Forelimb muscle (tissue), 1 donor: Measurements from ENCODE around the gene CNTF. TPM values are rescaled to one million over a fixed set of nuclear protein-coding genes. Genes with fewer than 3 reads are reported as not detected.

Source experiments
- DNase-seq: peaks from one replicate; pipeline ENCODE4 v3.0.0-alpha.2; 2013; ENCODE audit warnings: low read depth
- polyA plus RNA-seq: library from polyadenylated mRNA; unstranded; fragments of 120-200 nt; gene quantifications from one replicate; pipeline ENCODE4 v1.2.1, GENCODE V29; 2013; ENCODE audit not compliant: insufficient read length

Gene CNTF
- polyA plus RNA-seq, 1 donor, result 0.71 TPM

GRCh38 chr11:58606930-58607714 lies 15.3 kb upstream of the CNTF start:
- no peak for DNase-seq

DNA sequence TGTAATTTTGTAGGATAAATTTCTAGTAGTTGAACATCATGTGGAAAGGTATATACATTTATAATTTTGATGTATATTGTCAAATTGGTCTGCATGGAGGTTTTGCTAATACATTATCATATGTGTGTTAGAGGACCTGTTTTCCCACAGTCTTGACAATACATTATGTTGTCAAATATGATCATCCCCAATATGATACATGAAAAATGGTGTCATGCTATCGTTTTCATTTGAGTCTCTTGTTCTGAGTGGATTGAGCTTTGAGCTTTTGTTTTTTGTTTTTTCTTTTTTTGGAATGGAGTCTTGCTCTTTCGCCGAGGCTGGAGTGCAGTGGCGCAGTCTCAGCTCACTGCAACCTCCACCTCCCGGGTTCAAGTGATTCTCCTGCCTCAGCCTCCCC lies 14.1 kb upstream of the CNTF start:
- DNase-seq, result no peak

DNA sequence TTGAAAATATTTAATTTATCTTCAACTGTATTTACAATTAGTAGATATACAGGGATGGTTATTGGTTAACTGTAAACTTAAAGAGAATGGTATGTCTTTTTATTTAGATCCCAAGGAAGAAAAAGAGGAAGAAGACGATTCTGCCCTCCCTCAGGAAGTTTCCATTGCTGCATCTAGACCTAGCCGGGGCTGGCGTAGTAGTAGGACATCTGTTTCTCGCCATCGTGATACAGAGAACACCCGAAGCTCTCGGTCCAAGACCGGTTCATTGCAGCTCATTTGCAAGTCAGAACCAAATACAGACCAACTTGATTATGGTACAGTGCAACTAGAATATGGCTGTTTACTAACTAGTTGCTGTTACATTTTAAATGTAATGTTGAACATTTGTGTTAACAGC lies 12.7 kb upstream of the CNTF start:
- no peak for DNase-seq

DNA sequence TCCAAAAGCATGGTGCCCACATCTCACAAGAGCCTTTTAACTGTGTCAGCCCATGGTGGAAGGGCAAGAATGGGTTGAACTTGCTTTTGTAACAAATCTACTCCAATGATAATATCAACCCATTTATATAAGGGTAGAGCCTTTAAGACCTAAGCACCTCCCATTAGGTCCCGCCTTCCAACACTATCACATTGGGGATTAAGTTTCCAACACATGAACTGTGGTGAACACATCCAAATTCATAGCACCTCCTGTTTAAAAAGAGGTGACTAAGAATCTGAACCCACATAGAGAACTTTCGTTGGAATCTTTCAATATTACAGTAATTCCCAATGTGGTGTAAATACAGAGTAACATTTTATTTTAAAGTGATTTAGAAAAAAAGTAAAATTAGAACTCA lies 9.2 kb upstream of the CNTF start:
- no peak for DNase-seq

DNA sequence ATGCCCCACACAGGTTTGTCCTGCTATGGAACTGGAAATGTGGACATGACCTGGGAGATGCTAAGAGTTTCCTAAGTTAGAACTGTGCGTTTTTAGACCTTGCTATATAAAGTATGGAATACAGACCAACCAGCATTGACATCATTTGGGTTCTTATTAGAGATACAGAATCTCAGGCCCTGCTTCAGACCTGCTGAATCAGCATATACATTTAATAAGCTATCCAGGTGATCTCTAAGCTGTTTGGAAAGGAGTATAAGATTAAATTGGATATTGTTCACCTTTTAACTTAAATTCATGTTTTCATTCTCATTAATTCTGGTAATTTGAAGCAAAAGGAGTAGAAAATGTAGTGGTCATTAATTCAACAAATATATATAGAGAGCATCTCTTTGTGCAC lies 6.9 kb upstream of the CNTF start:
- DNase-seq, result no peak

GRCh38 chr11:58616594-58616993 lies 5.9 kb upstream of the CNTF start:
- DNase-seq, result no peak

- no peak for DNase-seq
Observed at GRCh38 chr11:58617976-58618557, 4.4 kb upstream of the CNTF start.

DNA sequence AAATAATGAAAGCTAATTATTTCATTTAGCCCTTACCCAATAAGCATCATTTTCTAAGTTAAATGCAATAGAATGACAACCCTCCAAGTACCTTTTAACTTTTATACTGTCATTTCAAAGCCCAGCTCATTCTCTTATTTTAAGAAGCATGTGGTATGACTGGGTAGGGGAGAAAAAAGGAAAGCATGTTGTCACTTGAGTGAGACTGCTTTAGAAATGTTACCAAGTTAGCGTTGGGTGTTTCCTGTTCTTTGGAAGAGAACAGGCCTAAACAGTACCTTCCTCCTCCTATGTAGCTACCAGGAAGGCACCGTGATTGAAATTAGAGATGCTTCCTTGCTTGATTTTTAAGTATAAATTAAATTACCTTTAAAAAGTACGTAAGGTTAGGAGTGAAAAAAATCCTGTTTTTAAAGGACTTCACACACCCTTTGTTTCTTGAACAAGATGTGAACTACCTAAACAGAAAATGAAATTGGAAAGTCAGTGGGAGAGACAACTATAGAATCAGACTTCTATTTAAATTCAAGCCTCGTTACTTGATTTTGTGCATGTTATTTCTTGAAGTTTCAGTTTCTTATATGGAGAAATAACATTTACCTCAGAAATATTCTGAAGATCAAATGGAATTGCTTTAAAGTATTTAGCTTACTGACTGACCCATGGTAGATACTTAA lies 741 bp upstream of the CNTF start:
- no peak for DNase-seq

GRCh38 chr11:58625086-58625485 lies 2.6 kb downstream of the CNTF start:
- no peak for DNase-seq

DNA sequence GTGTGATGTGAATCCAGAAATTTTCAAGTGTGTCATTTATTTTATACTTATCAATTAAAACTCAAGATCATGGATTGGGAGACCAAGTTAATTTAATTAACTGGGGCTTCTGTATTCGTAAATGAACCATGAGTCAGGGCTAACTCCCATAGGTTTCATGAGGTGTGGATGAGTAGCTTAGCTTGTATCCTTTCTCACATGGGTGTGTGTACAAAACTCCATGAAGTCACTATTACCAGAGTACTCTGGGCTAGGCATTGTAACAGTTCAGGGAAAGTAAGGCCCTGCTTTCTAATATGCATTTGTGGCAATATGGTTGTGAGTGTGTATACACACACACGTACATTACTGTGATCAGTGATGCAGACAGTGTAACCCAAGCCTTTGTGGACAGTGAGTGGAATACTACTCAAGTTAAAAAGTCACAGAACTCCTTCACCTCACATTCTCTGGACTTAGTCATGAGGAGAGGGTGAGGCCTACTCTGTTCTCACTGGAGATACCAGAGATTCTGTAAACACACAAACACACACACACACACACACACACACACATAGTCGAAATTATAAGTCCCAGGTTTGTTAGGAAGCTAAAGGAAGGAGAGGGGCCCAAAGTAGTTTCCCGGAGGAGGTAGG lies 3.5 kb downstream of the CNTF start:
- DNase-seq, result no peak

- DNase-seq, result no peak
Observed at GRCh38 chr11:58626934-58627483, 4.5 kb downstream of the CNTF start.

DNA sequence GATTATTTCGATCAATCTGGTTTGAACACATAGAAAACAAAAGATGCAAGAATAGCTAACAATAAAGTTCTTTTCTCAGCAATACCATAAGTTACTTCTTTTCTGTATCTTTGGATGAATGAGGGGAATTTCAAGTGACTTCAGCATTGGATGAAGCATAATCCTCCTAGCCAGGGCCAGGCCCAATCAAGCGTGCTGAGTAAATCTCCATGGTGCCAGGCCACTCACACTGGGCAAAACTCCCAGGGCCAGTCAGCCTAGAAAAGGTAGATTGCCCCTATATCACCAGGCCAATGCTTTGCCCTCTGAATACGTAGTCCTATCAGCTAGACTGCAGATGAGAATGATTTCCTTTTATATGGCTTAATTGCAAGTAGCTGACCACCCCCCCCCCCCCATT lies 6.0 kb downstream of the CNTF start:
- no peak for DNase-seq

- no peak for DNase-seq
Observed at GRCh38 chr11:58629857-58630256, 7.4 kb downstream of the CNTF start.

GRCh38 chr11:58631378-58631777 lies 8.9 kb downstream of the CNTF start:
- DNase-seq, result no peak

DNA sequence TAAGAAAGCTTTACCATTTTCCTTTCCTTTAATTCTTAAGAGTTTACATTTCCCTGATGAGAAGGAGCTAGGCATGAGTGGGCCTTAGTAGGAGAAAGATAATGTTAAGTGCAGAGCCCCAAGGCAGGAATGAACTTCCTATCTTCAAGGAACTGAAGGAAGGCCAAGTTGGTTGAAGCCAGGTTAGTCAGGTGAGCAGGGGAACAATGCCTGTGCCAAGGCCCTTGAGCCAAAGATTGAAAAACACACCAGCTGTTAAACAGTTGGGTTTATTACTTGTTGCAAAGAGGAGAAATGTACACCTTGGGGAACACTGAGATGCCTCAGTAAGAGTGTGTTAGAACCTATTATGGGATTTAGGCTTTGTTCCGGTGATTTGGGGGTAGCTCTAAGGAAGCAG lies 10.0 kb downstream of the CNTF start:
- no peak for DNase-seq

- no peak for DNase-seq
Observed at GRCh38 chr11:58636587-58636986, 14.1 kb downstream of the CNTF start.

DNA sequence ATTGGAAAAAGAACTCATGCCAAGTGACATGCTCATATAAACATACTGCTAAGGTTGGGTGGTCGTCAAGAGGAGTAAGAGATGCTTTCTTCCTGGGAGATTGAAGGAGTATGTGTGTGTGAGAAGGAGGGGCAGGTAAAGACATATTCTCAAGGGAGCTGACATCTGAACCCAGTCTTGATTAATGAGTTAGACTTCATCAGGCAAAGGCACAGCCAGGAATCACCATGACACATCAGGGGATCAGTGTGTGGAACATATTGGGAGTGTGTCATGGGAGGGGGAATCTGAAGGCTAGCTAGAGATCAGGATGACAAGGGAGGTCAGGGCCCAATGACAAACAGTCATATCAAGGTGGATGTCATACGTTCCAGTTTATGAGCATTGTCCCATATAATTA lies 14.9 kb downstream of the CNTF start:
- DNase-seq, result no peak

DNA sequence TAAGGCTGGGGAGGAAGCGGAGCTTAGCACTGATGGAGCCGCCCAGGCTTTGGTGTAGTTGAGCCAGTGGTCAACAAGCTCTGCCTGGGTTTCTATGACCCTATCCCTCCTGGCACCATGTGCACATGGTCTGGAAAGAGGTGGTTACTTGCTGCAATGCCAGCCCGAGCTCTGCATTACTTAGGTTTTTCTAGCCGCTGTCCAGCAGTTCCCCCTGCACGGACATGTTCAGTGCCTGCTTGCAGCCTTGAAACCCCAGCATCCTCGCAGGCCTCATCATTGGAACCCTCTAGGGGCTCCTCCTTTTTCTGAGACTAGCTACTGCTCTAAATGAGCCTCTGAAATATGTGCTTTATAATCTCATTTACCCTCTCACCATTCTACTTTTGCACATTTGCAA lies 16.6 kb downstream of the CNTF start:
- no peak for DNase-seq

- DNase-seq, result no peak
Observed at GRCh38 chr11:58639669-58640068, 17.2 kb downstream of the CNTF start.

DNA sequence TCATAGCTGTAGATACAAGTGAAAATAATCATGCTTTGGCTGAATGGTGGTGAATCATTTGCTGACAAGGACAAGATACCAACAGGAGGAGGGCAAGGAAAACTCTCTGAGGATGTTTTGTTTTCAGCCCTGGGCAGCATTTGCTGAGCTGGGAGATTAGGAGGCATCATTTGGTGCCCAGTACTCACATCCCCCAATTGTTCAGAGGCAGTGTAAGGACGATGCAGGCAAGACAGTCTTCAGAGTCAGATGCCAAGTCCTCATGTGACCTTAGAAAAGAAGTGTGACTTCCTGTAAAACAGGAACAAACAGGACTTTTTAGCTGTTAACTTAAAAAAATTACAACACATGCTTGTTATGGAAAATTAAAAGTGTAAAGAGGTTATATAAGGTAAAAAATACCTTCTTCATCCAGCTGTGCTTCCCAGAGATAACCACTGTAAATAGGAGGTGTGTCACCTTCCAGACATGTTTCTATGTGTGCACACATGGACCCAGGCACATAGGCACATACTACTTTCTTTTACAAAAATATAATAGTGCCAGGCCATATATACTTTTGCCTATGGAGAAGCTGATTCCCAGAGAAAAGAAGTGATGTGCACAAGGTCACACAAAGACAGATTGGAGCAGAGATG lies 18.0 kb downstream of the CNTF start:
- DNase-seq, result no peak

DNA sequence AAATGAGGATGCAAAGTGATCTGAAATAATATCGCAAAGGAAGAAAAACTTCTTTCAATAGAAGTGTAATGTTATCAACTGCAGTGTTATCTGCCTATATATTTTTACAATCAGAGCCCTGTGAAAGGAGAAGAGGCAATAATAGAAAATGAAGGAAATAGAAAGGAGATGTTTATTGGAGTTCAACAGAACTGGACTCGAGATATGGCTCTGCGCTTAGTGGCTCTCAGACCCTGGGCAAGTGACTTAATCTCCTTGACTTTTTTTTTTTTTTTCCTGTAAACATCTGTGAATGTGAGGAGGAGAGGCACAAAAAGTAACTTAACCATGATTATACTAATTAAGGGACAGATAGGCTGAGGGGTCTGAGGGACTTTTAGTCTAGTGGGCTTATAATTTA lies 18.9 kb downstream of the CNTF start:
- DNase-seq, result no peak
